A549 (cell line): Measurements from ENCODE around the gene SMLR1.

ENCODE experiments used
- BHLHE40 ChIP-seq: IDR thresholded peaks from 2 replicates; pipeline ENCODE4 v1.6.1; 2012; ENCODE audit warnings: low read depth, low read length, inconsistent platforms
- CTCF ChIP-seq: fragments of >200 bp; sonication (Bioruptor Twin); formaldehyde crosslinking; IDR thresholded peaks from 3 replicates; pipeline ENCODE4 v1.5.1; 2016
- ESRRA ChIP-seq: fragments of 150-350 bp; IDR thresholded peaks from 2 replicates; pipeline ENCODE4 v1.6.1; 2014; ENCODE audit warnings: mild to moderate bottlenecking, low read length, borderline replicate concordance
- HES2 ChIP-seq: fragments of >200 bp; sonication (Bioruptor Twin); formaldehyde crosslinking; IDR thresholded peaks from 2 replicates; pipeline ENCODE4 v1.6.1; 2016
- ZFP36 ChIP-seq: fragments of 450-650 bp; IDR thresholded peaks from 2 replicates; pipeline ENCODE4 v1.6.1; 2014; ENCODE audit warnings: borderline replicate concordance; ENCODE audit not compliant: partially characterized antibody

DNA sequence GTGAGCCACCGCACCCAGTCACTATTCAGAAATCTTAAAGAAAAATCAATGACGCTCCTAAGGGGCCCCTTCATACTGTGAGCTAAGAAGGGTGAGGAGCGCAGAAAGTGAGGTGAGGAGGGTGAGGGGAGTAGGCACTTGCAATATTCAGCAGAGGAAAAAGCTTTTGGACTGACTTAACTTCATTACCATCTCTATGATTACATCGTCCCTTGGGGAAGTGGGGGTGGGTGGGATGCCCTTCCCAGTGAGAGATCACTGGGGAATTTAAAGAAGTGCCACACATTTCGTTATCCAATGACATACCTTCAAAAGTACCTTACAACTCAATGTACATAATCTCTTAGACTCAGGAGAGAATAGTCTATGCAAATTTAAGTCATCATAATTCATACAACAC, 46.5 kb downstream of the SMLR1 start:
- TF ChIP-seq CTCF = no peak
- TF ChIP-seq ZFP36 = no peak
- no peak for TF ChIP-seq BHLHE40
- no peak for TF ChIP-seq ESRRA
- TF ChIP-seq HES2 = no peak
